ENCODE results near the gene SKAP2. TPM values are rescaled to one million over a fixed set of nuclear protein-coding genes. Genes with fewer than 3 reads are reported as not detected.

SKAP2 gene
- total and polyA plus RNA-seq, 2 of the 4 experiments (the other 2 are of a cell fraction) = 5.7 to 7.4 TPM

DNA sequence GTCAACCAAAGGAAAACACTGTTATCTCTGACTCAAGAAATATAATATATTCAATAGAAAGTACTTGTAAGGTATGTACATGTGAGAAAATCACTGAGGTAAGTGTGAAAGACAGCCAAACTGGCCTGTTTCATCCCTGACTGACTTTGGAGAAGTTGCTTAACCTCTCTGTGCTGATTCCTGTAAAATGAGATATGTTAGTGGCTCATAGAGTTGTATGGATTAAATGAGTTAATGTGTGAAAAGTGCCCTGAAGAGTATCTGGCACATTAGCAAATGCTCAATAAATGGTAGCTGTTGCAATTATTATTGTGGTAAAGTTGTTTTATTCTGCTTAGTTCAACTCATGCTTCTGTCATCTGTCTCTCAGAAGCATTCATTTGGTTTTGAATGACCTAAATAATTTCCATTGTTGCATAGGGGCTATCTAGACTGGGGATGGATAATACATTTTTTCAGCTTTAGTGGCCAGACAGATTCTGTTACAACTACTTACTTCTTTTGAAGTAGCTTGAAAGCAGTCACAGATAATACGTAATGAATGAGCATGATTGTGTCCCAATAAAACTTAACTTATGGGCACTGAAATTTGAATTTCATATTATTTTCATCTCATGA, 84.3 kb downstream of the SKAP2 start:
- Histone ChIP-seq H3K36me3 (ENCODE audit: control insufficient read depth, insufficient read depth, low read length) (no peaks in the 10 kb centered on the region), H4K5ac (ENCODE audit: low read depth, low read length) (no peak overlapping the region), H4K20me1 (ENCODE audit: insufficient read depth, low read length) (no peaks in the 10 kb centered on the region), H2BK15ac (ENCODE audit: low read depth, low read length) (no peak overlapping the region), H3K9me1 (ENCODE audit: insufficient read depth, low read length) (no peaks in the 10 kb centered on the region; the same call in 1 of the 2 replicates), H3K56ac (ENCODE audit: extremely low read depth, insufficient read depth, low read length) (no peak overlapping the region), H2AK9ac (replicated peaks; ENCODE audit: low read depth, low read length, poor library complexity) (no peak overlapping the region), H3K4ac (ENCODE audit: low read depth, low read length) (no peak overlapping the region), H3K4me1 (ENCODE audit: control insufficient read depth, insufficient read depth, low read length) (no peaks in the 10 kb centered on the region), H3K23ac (ENCODE audit: low read depth, low read length) (no peak overlapping the region), H4K8ac (ENCODE audit: low read depth in 2 of 2, low read length in 2 of 2) (no peak overlapping the region), H3K27ac (ENCODE audit: insufficient read depth, low read length) (no peak overlapping the region), H3K9me3 (ENCODE audit: control insufficient read depth, insufficient read depth, low read length) (no peaks in the 10 kb centered on the region), H4K91ac (ENCODE audit: insufficient read depth, low read depth, low read length) (no peak overlapping the region), H2BK20ac (ENCODE audit: low read depth, low read length) (no peak overlapping the region), H2BK120ac (ENCODE audit: low read depth, low read length) (no peak overlapping the region), H3K4me3 (ENCODE audit: insufficient read depth, low read depth, low read length) (no peak overlapping the region), H3K4me2 (ENCODE audit: low read depth, low read length) (no peak overlapping the region), H2AK5ac (ENCODE audit: low read depth, low read length) (no peak overlapping the region), H2AFZ (replicated peaks; ENCODE audit: low read length, poor library complexity) (no peak overlapping the region), H3K18ac (ENCODE audit: low read depth, low read length) (no peak overlapping the region), H2BK5ac (ENCODE audit: low read depth, low read length, poor library complexity, severe bottlenecking) (no peak overlapping the region), H3K27me3 (ENCODE audit: control insufficient read depth, insufficient read depth, low read length) (no peaks in the 10 kb centered on the region), H3K9ac (ENCODE audit: low read depth, low read length) (no peak overlapping the region), H3K79me1 (ENCODE audit: low read depth in 1 of 2, low read length in 2 of 2) (no peaks in the 10 kb centered on the region; a peak in 2 of 4 replicates), H3K14ac (replicated peaks; ENCODE audit: low read depth, low read length) (no peak overlapping the region)
- no TSS peak for BruUV-seq (replicated peaks)
- dilution Hi-C loops (cut with HindIII; ENCODE audit: low sequenced_read_pairs, unreplicated experiment) (no loop called here), in situ Hi-C loops (cut with MboI; ENCODE audit: low sequenced_read_pairs) (no loop called here), intact Hi-C loops (cut with micrococcal nuclease) (no loop called here)
- TF ChIP-seq RCOR1 (IDR thresholded peaks at IDR 0.05; ENCODE audit: insufficient replicate concordance, low read length) (no peak), RAD21 (IDR thresholded peaks at IDR 0.05; ENCODE audit: low read length) (no peak), RFX5 (IDR thresholded peaks at IDR 0.05; ENCODE audit: low read depth, low read length) (no peak), MAZ (IDR thresholded peaks at IDR 0.05; ENCODE audit: borderline replicate concordance, low read depth, low read length) (no peak), MXI1 (IDR thresholded peaks at IDR 0.05; ENCODE audit: borderline replicate concordance, low read depth, low read length) (no peak), BHLHE40 (IDR thresholded peaks at IDR 0.05; ENCODE audit: low read depth, low read length) (no peak), CHD1 (IDR thresholded peaks at IDR 0.05; ENCODE audit: low read depth, low read length) (no peak), NFE2L2 (IDR thresholded peaks at IDR 0.05; ENCODE audit: low read depth, low read length) (no peak), MAFK (IDR thresholded peaks at IDR 0.05; ENCODE audit: low read depth, low read length) (no peak), SMC3 (IDR thresholded peaks at IDR 0.05; ENCODE audit: low read depth, low read length) (no peak)
- TF ChIP-seq, protein P1, sequence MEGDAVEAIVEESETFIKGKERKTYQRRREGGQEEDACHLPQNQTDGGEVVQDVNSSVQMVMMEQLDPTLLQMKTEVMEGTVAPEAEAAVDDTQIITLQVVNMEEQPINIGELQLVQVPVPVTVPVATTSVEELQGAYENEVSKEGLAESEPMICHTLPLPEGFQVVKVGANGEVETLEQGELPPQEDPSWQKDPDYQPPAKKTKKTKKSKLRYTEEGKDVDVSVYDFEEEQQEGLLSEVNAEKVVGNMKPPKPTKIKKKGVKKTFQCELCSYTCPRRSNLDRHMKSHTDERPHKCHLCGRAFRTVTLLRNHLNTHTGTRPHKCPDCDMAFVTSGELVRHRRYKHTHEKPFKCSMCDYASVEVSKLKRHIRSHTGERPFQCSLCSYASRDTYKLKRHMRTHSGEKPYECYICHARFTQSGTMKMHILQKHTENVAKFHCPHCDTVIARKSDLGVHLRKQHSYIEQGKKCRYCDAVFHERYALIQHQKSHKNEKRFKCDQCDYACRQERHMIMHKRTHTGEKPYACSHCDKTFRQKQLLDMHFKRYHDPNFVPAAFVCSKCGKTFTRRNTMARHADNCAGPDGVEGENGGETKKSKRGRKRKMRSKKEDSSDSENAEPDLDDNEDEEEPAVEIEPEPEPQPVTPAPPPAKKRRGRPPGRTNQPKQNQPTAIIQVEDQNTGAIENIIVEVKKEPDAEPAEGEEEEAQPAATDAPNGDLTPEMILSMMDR (conservative IDR thresholded peaks at IDR 0.05; ENCODE audit: low read depth, low read length) = no peak
- ChIA-PET CTCF (no interaction called here), POLR2A (ENCODE audit: unreplicated experiment) (no interaction called here)
- WGBS, 2 experiments (ENCODE audit: extremely low coverage in 2 of 2, insufficient read length in 1 of 2) = no CpG with 5 or more reads among the region's 1 CpG
- DNase-seq (no peak), ATAC-seq (ENCODE audit: low read depth) (no peak)
